ENCODE data around the gene COPZ2.

Gene COPZ2

GRCh38 chr17:47992216-47992615 is 45.4 kb downstream of the COPZ2 start:
- Histone ChIP-seq H3K27ac (ENCODE audit: extremely low read depth, low read depth, low read length) (no peak overlapping the region), H3K36me3 (ENCODE audit: control insufficient read depth in 2 of 2, insufficient read depth in 1 of 2, low read length in 2 of 2) (no peaks in the 10 kb centered on the region), H3K9me3 (ENCODE audit: control insufficient read depth, insufficient read depth, low read depth, low read length) (no peaks in the 10 kb centered on the region), H3K4me1 (ENCODE audit: control insufficient read depth, insufficient read depth, low read length) (peaks cover 4% of the 10 kb centered on the region; the same call in 1 of the 2 replicates), H3K4me3 (ENCODE audit: low read depth, low read length) (no peak overlapping the region)
- ChIA-PET CTCF (interaction anchor here (1.1 to 15.0 kb wide), 3 partner anchors 14 to 24 kb away, joined by 4 to 386 read pairs (median 16); partner anchors contain the start of gene CDK5RAP3), POLR2A (no interaction called here)
- TF ChIP-seq KLF9 (tag by site-specific recombination; IDR thresholded peaks at IDR 0.05; ENCODE audit: low read depth) (no peak), ZNF600 (tag by site-specific recombination; IDR thresholded peaks at IDR 0.05) (peak; percentile 41; the same call in 1 of the 2 replicates), ATF2 (tag by site-specific recombination; IDR thresholded peaks at IDR 0.05; ENCODE audit: low read depth) (no peak), GLIS2 (tag by site-specific recombination; IDR thresholded peaks at IDR 0.05) (no peak), MZF1 (tag by site-specific recombination; IDR thresholded peaks at IDR 0.05; ENCODE audit: borderline replicate concordance) (no peak), ZNF792 (tag by site-specific recombination; IDR thresholded peaks at IDR 0.05) (no peak)

GRCh38 chr17:47990962-47991731 is 46.5 kb downstream of the COPZ2 start:
- peaks cover 4% of the 10 kb centered on the region; the same call in 1 of the 2 replicates for H3K4me1 ChIP-seq (ENCODE audit: control insufficient read depth, insufficient read depth, low read length)
- no peaks in the 10 kb centered on the region for H3K9me3 ChIP-seq (ENCODE audit: control insufficient read depth, insufficient read depth, low read depth, low read length)
- H3K36me3 ChIP-seq (ENCODE audit: control insufficient read depth in 2 of 2, insufficient read depth in 1 of 2, low read length in 2 of 2): no peaks in the 10 kb centered on the region
- ChIA-PET CTCF (interaction anchor here (0.7 to 15.0 kb wide), 6 partner anchors 8 to 154 kb away, joined by 3 to 386 read pairs (median 4); no protein-coding TSS in a partner anchor), POLR2A (no interaction called here)
- TF ChIP-seq ZNF521 (tag by site-specific recombination; IDR thresholded peaks at IDR 0.05) (no peak), ZNF398 (tag by site-specific recombination; IDR thresholded peaks at IDR 0.05) (peak; percentile 42; the same call in 1 of the 2 replicates), REST (tag by site-specific recombination; IDR thresholded peaks at IDR 0.05) (no peak), ZFP69B (tag by site-specific recombination; IDR thresholded peaks at IDR 0.05) (no peak), ZFHX2 (tag by site-specific recombination; conservative IDR thresholded peaks at IDR 0.05) (0 out of 2 replicates have a peak, but pooled peaks have one; percentile 12), PRDM1 (tag by site-specific recombination; IDR thresholded peaks at IDR 0.05) (0 out of 2 replicates have a peak, but pooled peaks have one; percentile 55), OSR2 (tag by site-specific recombination; IDR thresholded peaks at IDR 0.05) (no peak), ZNF394 (tag by site-specific recombination; IDR thresholded peaks at IDR 0.05; ENCODE audit: borderline replicate concordance) (no peak), HOXC10 (CRISPR knock-in tag; IDR thresholded peaks at IDR 0.05) (no peak), ZNF558 (tag by site-specific recombination; IDR thresholded peaks at IDR 0.05) (no peak), ZFP37 (tag by site-specific recombination; IDR thresholded peaks at IDR 0.05) (no peak), ZNF214 (tag by site-specific recombination; IDR thresholded peaks at IDR 0.05; ENCODE audit: borderline replicate concordance) (no peak), ZNF704 (tag by site-specific recombination; IDR thresholded peaks at IDR 0.05) (no peak), KLF9 (tag by site-specific recombination; IDR thresholded peaks at IDR 0.05; ENCODE audit: low read depth) (no peak), YY2 (tag by site-specific recombination; IDR thresholded peaks at IDR 0.05) (no peak)
- no peak overlapping the region for H3K4me3 ChIP-seq (ENCODE audit: low read depth, low read length)
- no peak overlapping the region for H3K27ac ChIP-seq (ENCODE audit: extremely low read depth, low read depth, low read length)
